GM13977 (cell line): ENCODE measurements around the gene PHACTR1.

ENCODE experiments used
- DNase-seq: peaks from one replicate; pipeline ENCODE4 v3.0.0; 2012; ENCODE audit warnings: low spot score
- CTCF ChIP-seq: IDR thresholded peaks from 2 replicates; pipeline ENCODE4 v1.5.1; 2012; ENCODE audit warnings: mild to moderate bottlenecking, control low read depth; ENCODE audit not compliant: insufficient read depth; ENCODE audit errors: extremely low read depth, missing control alignments
- in situ Hi-C: fragments of 300-500 bp; cut with MboI; formaldehyde crosslinking; loops from one replicate; pipeline ENCODE4 v1.12.0; 2022; ENCODE audit warnings: low sequenced_read_pairs, low pct_unique_long_range_greater_than_20kb, mixed read lengths, inconsistent platforms; ENCODE audit not compliant: unreplicated experiment

Gene PHACTR1

GRCh38 chr6:12968839-12969558 is 252.4 kb downstream of the PHACTR1 start:
- in situ Hi-C loops = no loop called here
- no peak for TF ChIP-seq CTCF
- no peak for DNase-seq

GRCh38 chr6:12969966-12970365 is 253.4 kb downstream of the PHACTR1 start:
- in situ Hi-C loops = no loop called here

GRCh38 chr6:12973386-12973785 is 256.8 kb downstream of the PHACTR1 start:
- no peak for DNase-seq
- in situ Hi-C loops = no loop called here

More at GRCh38 chr6:12969966-12970365, 253.4 kb downstream of the PHACTR1 start:
- no peak for TF ChIP-seq CTCF
- no peak for DNase-seq

GRCh38 chr6:12974551-12974950 is 258.0 kb downstream of the PHACTR1 start:
- in situ Hi-C loops = no loop called here
- no peak for TF ChIP-seq CTCF
- no peak for DNase-seq

More at GRCh38 chr6:12973386-12973785, 256.8 kb downstream of the PHACTR1 start:
- no peak for TF ChIP-seq CTCF

GRCh38 chr6:12976366-12976765 is 259.8 kb downstream of the PHACTR1 start:
- no peak for TF ChIP-seq CTCF
- DNase-seq = no peak
- in situ Hi-C loops = no loop called here

GRCh38 chr6:12977206-12977605 is 260.6 kb downstream of the PHACTR1 start:
- no peak for DNase-seq
- no peak for TF ChIP-seq CTCF

GRCh38 chr6:12977806-12978205 is 261.2 kb downstream of the PHACTR1 start:
- no peak for TF ChIP-seq CTCF
- DNase-seq = no peak
- in situ Hi-C loops = no loop called here

More at GRCh38 chr6:12977206-12977605, 260.6 kb downstream of the PHACTR1 start:
- in situ Hi-C loops = no loop called here
